ENCODE measurements around the gene RAB27A.

- TF ChIP-seq CTCF (IDR thresholded peaks at IDR 0.05) (no peak), POLR2A (IDR thresholded peaks at IDR 0.05) (no peak)
Measured at GRCh38 chr15:55230953-55231352, 58.7 kb downstream of the RAB27A start.

Data from body of pancreas (tissue), 4 donors.